ENCODE data around the gene CRYAB. TPM values are rescaled to one million over a fixed set of nuclear protein-coding genes. Genes with fewer than 3 reads are reported as not detected.
A peak's percentile ranks its signal among the peaks of the same experiment; 100 is the strongest.

The CRYAB gene
- total RNA-seq, 1 donor from 2014 or later, result 72.5 TPM

GRCh38 chr11:111937844-111938243 is 26.3 kb upstream of the CRYAB start:
- H3K27me3 ChIP-seq (ENCODE audit: low read depth), result no peaks in the 10 kb centered on the region
- H3K9me3 ChIP-seq, result no peaks in the 10 kb centered on the region
- DNase-seq, result no peak
- peaks cover 30% of the 10 kb centered on the region for H3K4me1 ChIP-seq
- no peak overlapping the region for H3K27ac ChIP-seq
- intact Hi-C loops (cut with DNase I), result loop anchor here (10.0 kb wide), 1 partner anchor 47 kb away; no protein-coding TSS in a partner anchor
- H3K4me3 ChIP-seq, result peak overlapping the region; percentile 74
- no peak for ATAC-seq
- TF ChIP-seq CTCF (IDR thresholded peaks at IDR 0.05), result no peak
- H3K36me3 ChIP-seq, result no peaks in the 10 kb centered on the region

- H3K4me3 ChIP-seq, result peak overlapping the region; percentile 74
- no peak for TF ChIP-seq CTCF (IDR thresholded peaks at IDR 0.05)
- no peaks in the 10 kb centered on the region for H3K27me3 ChIP-seq (ENCODE audit: low read depth)
- H3K27ac ChIP-seq, result peak overlapping the region; percentile 68
- H3K9me3 ChIP-seq, result no peaks in the 10 kb centered on the region
- DNase-seq (no peak), ATAC-seq (no peak)
- intact Hi-C loops (cut with DNase I), result loop anchor here (10.0 kb wide), 1 partner anchor 47 kb away; no protein-coding TSS in a partner anchor
- H3K36me3 ChIP-seq, result no peaks in the 10 kb centered on the region
- H3K4me1 ChIP-seq, result peaks cover 31% of the 10 kb centered on the region
Measured at GRCh38 chr11:111937461-111937769, 25.8 kb upstream of the CRYAB start.

GRCh38 chr11:111936040-111936540 is 24.5 kb upstream of the CRYAB start:
- peak overlapping the region; percentile 74 for H3K4me3 ChIP-seq
- intact Hi-C loops (cut with DNase I), result loop anchor here (10.0 kb wide), 1 partner anchor 49 kb away; no protein-coding TSS in a partner anchor
- peak overlapping the region; percentile 15 for H3K27ac ChIP-seq
- peaks cover 36% of the 10 kb centered on the region for H3K4me1 ChIP-seq
- H3K27me3 ChIP-seq (ENCODE audit: low read depth), result no peaks in the 10 kb centered on the region
- no peak for ATAC-seq
- no peak for TF ChIP-seq CTCF (IDR thresholded peaks at IDR 0.05)
- no peaks in the 10 kb centered on the region for H3K9me3 ChIP-seq
- DNase-seq, result no peak
- no peaks in the 10 kb centered on the region for H3K36me3 ChIP-seq

GRCh38 chr11:111935317-111936039 is 23.9 kb upstream of the CRYAB start:
- no peaks in the 10 kb centered on the region for H3K27me3 ChIP-seq (ENCODE audit: low read depth)
- no peaks in the 10 kb centered on the region for H3K9me3 ChIP-seq
- DNase-seq (no peak), ATAC-seq (peak; percentile 18 to 49)
- no peak for TF ChIP-seq CTCF (IDR thresholded peaks at IDR 0.05)
- peaks cover 36% of the 10 kb centered on the region for H3K4me1 ChIP-seq
- H3K36me3 ChIP-seq, result no peaks in the 10 kb centered on the region
- intact Hi-C loops (cut with DNase I), result loop anchor here (10.0 kb wide), 1 partner anchor 49 kb away; no protein-coding TSS in a partner anchor
- H3K27ac ChIP-seq, result peak overlapping the region; percentile 15
- H3K4me3 ChIP-seq, result no peak overlapping the region

- intact Hi-C loops (cut with DNase I), result loop anchor here (10.0 kb wide), 1 partner anchor 50 kb away; no protein-coding TSS in a partner anchor
- no peak for DNase-seq
- Histone ChIP-seq H3K9me3 (no peaks in the 10 kb centered on the region), H3K36me3 (no peaks in the 10 kb centered on the region), H3K4me1 (peaks cover 36% of the 10 kb centered on the region), H3K27me3 (ENCODE audit: low read depth) (no peaks in the 10 kb centered on the region), H3K4me3 (no peak overlapping the region), H3K27ac (no peak overlapping the region)
- ATAC-seq, result no peak
- no peak for TF ChIP-seq CTCF (IDR thresholded peaks at IDR 0.05)
Measured at GRCh38 chr11:111934306-111934705, 22.7 kb upstream of the CRYAB start.

Data from lower lobe of right lung (tissue), 2 donors.